ENCODE measurements around the gene JAG1.

DNA sequence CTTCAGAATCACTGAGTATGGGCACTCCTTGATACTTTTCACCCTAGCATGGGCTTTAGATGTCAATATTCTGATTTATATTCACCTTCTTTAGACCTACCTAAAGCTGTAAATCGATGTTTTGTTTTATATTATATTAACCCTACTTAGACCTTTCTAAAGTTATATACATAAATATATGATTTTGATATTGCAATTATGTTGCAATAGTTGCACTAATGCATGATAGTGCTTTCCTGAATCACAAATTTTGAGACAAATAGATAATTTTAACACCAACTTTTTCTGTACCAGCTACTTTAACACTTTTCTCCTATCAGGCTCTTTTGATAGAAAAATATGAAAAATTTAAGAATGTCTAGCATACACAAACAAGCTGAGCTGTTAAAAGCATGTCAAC is 34.0 kb upstream of the JAG1 start:
- TF ChIP-seq, protein P1, sequence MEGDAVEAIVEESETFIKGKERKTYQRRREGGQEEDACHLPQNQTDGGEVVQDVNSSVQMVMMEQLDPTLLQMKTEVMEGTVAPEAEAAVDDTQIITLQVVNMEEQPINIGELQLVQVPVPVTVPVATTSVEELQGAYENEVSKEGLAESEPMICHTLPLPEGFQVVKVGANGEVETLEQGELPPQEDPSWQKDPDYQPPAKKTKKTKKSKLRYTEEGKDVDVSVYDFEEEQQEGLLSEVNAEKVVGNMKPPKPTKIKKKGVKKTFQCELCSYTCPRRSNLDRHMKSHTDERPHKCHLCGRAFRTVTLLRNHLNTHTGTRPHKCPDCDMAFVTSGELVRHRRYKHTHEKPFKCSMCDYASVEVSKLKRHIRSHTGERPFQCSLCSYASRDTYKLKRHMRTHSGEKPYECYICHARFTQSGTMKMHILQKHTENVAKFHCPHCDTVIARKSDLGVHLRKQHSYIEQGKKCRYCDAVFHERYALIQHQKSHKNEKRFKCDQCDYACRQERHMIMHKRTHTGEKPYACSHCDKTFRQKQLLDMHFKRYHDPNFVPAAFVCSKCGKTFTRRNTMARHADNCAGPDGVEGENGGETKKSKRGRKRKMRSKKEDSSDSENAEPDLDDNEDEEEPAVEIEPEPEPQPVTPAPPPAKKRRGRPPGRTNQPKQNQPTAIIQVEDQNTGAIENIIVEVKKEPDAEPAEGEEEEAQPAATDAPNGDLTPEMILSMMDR (IDR thresholded peaks at IDR 0.05): no peak
- no peak for TF ChIP-seq POLR2A (IDR thresholded peaks at IDR 0.05)
